Keratinocyte (primary cell): ENCODE data around the gene ADGRV1.

Source experiments
- EZH2 ChIP-seq: IDR thresholded peaks from one replicate; pipeline ENCODE4 v1.6.1; 2012; ENCODE audit warnings: inconsistent platforms, mild to moderate bottlenecking, low read length, moderate library complexity
- TF ChIP-seq, protein P1 (sequence below), 3 experiments: IDR thresholded peaks in 1 of 3; conservative IDR thresholded peaks in 1 of 3; optimal IDR thresholded peaks in 1 of 3; 2 replicates in 2 of 3; 3 replicates in 1 of 3; pipeline versions ENCODE3 to v1.5.1; 2011; ENCODE audit warnings: low read length in 3 of 3, mild to moderate bottlenecking in 3 of 3, moderate library complexity in 2 of 3, control low read depth in 1 of 3, inconsistent platforms in 1 of 3; ENCODE audit not compliant: insufficient read depth in 2 of 3; ENCODE audit errors: extremely low read depth in 1 of 3

DNA sequence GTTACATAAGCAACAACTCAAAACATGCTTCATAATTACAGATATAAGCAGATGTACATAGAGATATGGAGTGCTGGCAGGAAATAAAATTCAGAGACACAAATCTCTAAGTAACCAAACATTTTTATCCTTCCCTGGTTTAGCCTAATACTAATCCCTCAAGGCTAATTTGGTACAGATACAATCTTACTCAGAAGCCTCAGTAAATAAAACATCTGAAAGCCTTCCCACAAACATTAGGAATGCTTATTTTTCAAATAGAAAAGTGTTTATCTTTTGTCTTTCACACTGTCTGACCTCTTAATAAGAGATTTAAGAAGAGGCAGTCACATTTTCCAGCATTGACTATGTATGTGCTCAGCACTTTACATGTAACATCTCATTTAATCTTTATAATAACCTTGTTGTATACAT lies 425.1 kb downstream of the ADGRV1 start:
- TF ChIP-seq, protein P1, sequence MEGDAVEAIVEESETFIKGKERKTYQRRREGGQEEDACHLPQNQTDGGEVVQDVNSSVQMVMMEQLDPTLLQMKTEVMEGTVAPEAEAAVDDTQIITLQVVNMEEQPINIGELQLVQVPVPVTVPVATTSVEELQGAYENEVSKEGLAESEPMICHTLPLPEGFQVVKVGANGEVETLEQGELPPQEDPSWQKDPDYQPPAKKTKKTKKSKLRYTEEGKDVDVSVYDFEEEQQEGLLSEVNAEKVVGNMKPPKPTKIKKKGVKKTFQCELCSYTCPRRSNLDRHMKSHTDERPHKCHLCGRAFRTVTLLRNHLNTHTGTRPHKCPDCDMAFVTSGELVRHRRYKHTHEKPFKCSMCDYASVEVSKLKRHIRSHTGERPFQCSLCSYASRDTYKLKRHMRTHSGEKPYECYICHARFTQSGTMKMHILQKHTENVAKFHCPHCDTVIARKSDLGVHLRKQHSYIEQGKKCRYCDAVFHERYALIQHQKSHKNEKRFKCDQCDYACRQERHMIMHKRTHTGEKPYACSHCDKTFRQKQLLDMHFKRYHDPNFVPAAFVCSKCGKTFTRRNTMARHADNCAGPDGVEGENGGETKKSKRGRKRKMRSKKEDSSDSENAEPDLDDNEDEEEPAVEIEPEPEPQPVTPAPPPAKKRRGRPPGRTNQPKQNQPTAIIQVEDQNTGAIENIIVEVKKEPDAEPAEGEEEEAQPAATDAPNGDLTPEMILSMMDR (optimal IDR thresholded peaks at IDR 0.05 in 1 of 3, IDR thresholded peaks at IDR 0.05 in 1 of 3, conservative IDR thresholded peaks at IDR 0.05 in 1 of 3; ENCODE audit: extremely low read depth in 1 of 3, insufficient read depth in 2 of 3, low read length in 3 of 3), result no peak
- no peak for TF ChIP-seq EZH2
